ENCODE measurements around the gene CCNB2. TPM values are rescaled to one million over a fixed set of nuclear protein-coding genes. Genes with fewer than 3 reads are reported as not detected.
A peak's percentile ranks its signal among the peaks of the same experiment; 100 is the strongest.

CCNB2 gene
- total RNA-seq, 4 donors from 2014 or later: 1.1 to 2.1 (median 1.7) TPM

- H3K9me3 ChIP-seq: no peaks in the 10 kb centered on the region
- intact Hi-C loops (cut with DNase I): no loop called here
- 50 to 57% methylated on average over 12 of the region's 12 CpGs for WGBS, 2 donors
- TF ChIP-seq, protein P1, sequence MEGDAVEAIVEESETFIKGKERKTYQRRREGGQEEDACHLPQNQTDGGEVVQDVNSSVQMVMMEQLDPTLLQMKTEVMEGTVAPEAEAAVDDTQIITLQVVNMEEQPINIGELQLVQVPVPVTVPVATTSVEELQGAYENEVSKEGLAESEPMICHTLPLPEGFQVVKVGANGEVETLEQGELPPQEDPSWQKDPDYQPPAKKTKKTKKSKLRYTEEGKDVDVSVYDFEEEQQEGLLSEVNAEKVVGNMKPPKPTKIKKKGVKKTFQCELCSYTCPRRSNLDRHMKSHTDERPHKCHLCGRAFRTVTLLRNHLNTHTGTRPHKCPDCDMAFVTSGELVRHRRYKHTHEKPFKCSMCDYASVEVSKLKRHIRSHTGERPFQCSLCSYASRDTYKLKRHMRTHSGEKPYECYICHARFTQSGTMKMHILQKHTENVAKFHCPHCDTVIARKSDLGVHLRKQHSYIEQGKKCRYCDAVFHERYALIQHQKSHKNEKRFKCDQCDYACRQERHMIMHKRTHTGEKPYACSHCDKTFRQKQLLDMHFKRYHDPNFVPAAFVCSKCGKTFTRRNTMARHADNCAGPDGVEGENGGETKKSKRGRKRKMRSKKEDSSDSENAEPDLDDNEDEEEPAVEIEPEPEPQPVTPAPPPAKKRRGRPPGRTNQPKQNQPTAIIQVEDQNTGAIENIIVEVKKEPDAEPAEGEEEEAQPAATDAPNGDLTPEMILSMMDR (IDR thresholded peaks at IDR 0.05): no peak
- TF ChIP-seq POLR2A (IDR thresholded peaks at IDR 0.05): peak in 1 of 2 donors; percentile 47
- peak overlapping the region; percentile 80 to 91 (median 88) for H3K27ac ChIP-seq
- H3K36me3 ChIP-seq: no peaks in the 10 kb centered on the region
- peak; percentile 84 to 93 for DNase-seq
- H3K4me3 ChIP-seq (replicated peaks in 1 of 3): no peak overlapping the region
- H3K4me1 ChIP-seq: peaks cover 36 to 66% of the 10 kb centered on the region in 2 donors
- no peaks in the 10 kb centered on the region for H3K27me3 ChIP-seq
Measured at GRCh38 chr15:59170295-59171066, 65.5 kb downstream of the CCNB2 start.

DNA sequence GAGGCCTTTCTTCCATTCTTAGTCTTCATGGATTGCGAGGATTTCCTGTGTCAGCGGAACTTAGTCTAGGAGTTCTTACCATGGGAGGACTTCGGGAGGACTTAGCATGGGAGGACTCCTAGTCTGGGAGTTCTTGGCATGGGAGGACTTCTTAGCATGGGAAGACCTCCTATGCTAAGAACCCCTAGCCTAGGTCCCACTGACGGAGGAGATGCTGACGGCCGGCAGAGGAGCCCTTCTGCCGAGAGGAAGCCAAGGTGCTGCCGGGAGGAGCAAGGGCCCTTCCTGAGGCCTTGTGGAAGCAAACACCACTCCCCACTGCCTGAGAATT is 66.1 kb downstream of the CCNB2 start:
- intact Hi-C loops (cut with DNase I): no loop called here
- H3K4me1 ChIP-seq: peaks cover 31 to 61% of the 10 kb centered on the region in 2 donors
- TF ChIP-seq, protein P1 (IDR thresholded peaks at IDR 0.05): no peak
- TF ChIP-seq POLR2A (IDR thresholded peaks at IDR 0.05): no peak

DNA sequence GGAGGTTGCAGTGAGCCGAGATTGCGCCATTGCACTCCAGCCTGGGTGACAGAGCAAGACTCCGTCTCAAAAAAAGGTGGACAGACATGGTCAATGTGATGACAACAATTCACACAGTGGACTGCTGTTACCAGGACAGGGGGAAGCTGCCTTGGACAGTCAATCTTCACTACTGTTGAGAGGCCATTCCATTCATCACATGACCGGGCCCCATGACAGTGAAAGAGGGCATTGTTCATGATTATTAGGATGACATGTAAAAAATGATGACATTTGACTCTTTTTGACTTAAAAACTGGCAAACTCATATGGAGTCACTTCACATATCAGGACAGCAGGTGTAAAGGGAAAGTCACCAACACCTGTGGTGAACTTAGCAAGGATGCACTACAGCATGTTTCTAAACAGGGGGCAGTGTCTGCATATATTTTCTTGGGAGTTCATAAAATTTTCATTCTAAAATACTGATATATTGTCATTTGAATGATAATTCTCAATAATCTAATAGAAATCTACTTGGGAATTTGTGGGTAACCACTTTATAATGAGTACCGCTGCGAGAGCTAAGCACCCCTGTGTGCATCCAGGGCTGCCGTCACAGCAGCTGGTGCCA is 67.4 kb downstream of the CCNB2 start:
- intact Hi-C loops (cut with DNase I): no loop called here
- TF ChIP-seq POLR2A (IDR thresholded peaks at IDR 0.05): no peak
- TF ChIP-seq, protein P1 (IDR thresholded peaks at IDR 0.05): no peak
- no peak for DNase-seq
- Histone ChIP-seq H3K4me3 (replicated peaks in 1 of 3) (no peak overlapping the region), H3K4me1 (peaks cover 17 to 47% of the 10 kb centered on the region in 2 donors), H3K27me3 (no peaks in the 10 kb centered on the region), H3K36me3 (no peaks in the 10 kb centered on the region), H3K9me3 (no peaks in the 10 kb centered on the region), H3K27ac (no peak overlapping the region)
- WGBS, 2 donors: 96 to 97% methylated on average over 7 of the region's 7 CpGs

More for the DNA sequence above, 66.1 kb downstream of the CCNB2 start:
- H3K27ac ChIP-seq: peak overlapping the region; percentile 80 to 91 (median 88)
- WGBS, 2 donors: 95 to 100% methylated on average over 8 of the region's 8 CpGs
- H3K36me3 ChIP-seq: no peaks in the 10 kb centered on the region
- no peak for DNase-seq
- H3K4me3 ChIP-seq (replicated peaks in 1 of 3): no peak overlapping the region
- no peaks in the 10 kb centered on the region for H3K27me3 ChIP-seq
- no peaks in the 10 kb centered on the region for H3K9me3 ChIP-seq

- Histone ChIP-seq H3K27ac (no peak overlapping the region), H3K27me3 (no peaks in the 10 kb centered on the region), H3K9me3 (no peaks in the 10 kb centered on the region), H3K36me3 (no peaks in the 10 kb centered on the region), H3K4me3 (replicated peaks in 1 of 3) (no peak overlapping the region), H3K4me1 (peaks cover 16 to 45% of the 10 kb centered on the region in 2 donors)
- 97 to 98% methylated on average over 5 of the region's 5 CpGs for WGBS, 2 donors
- TF ChIP-seq, protein P1 (IDR thresholded peaks at IDR 0.05): no peak
- no peak for TF ChIP-seq POLR2A (IDR thresholded peaks at IDR 0.05)
- intact Hi-C loops (cut with DNase I): no loop called here
- no peak for DNase-seq
Measured at GRCh38 chr15:59173194-59173593, 68.2 kb downstream of the CCNB2 start.

Measured in thyroid gland (tissue), 4 donors.